HG03439 (cell line): ENCODE results near the gene ZBTB8OS.
"Not testable (repeated sequence)": the region's sequence is repeated elsewhere in the genome, so short reads cannot be mapped to it uniquely, and the experiment has no call there.

Source experiments
- ATAC-seq: cut with Tn5 transposase; IDR thresholded peaks from one replicate; pipeline ENCODE4 v1.9.1; 2021; ENCODE audit warnings: mild to moderate bottlenecking, moderate library complexity; ENCODE audit not compliant: unreplicated experiment

The ZBTB8OS gene

GRCh38 chr1:32650752-32651460 is 556 bp upstream of the ZBTB8OS start, which contains the start of gene RBBP4:
Gene RBBP4, plus strand, starts transcription at chr1:32651208. Its CDS starts 99 bp downstream, at chr1:32651307.
- ATAC-seq, result peak; percentile 73

DNA sequence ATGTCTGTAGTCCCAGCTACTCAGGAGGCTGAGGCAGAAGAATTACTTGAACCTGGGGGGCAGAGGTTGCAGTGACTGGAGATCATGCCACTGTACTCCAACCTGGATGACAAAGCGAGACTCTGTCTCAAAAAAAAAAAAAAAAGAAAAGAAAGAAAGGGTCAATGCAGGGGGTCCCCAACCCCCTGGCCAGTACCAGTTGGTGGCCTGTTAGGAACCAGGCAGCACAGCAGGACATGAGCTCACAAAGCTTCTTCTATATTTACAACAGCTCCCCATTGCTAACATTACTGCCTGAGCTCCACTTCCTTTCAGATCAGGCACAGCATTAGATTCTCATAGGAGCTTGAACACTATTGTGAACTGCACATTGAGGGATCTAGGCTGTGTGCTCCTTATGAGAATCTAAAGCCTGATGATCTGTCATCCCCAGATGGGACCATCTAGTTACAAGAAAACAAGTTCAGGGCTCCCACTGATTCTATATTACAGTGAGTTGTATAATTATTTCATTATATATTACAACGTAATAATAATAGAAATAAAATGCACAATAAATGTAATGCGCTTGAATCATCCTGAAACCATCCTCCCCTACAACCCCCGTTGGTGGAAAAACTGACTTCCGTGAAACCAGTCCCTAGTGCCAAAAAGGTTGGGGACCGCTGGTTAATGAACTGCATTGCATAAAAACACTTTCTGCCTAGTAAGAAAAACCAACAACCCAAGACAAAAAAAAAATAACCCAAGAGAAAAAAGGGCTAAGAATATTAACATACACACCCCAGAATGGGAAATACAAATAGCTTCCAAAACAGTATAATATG is 2.8 kb downstream of the ZBTB8OS start:
- no peak for ATAC-seq

- ATAC-seq, result no peak
Observed at GRCh38 chr1:32644426-32644825, 5.9 kb downstream of the ZBTB8OS start.

DNA sequence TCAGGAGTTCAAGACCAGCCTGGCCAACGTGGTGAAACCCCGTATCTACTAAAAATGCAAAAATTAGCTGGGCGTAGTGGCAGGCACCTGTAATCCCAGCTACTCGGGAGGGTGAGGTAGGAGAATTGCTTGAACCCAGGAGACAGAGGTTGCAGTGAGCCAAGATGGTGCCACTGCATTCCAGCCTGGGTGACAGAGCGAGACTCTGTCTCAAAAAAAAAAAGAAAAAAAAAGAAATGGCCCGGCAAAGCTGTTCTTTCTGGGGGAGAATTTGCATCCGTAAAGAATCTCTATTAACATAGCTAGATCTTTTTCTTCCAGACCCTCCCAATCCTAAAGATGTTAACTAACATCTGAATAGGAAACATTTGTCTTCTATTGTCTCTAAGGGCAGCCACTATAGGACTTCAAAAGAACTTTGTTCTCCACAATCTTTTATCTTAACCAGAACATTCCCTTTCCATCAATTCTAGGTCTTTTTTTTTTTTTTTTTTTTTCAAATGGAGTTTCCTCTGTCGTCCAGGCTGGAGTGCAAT is 8.0 kb downstream of the ZBTB8OS start:
- ATAC-seq, result not testable (repeated sequence)

DNA sequence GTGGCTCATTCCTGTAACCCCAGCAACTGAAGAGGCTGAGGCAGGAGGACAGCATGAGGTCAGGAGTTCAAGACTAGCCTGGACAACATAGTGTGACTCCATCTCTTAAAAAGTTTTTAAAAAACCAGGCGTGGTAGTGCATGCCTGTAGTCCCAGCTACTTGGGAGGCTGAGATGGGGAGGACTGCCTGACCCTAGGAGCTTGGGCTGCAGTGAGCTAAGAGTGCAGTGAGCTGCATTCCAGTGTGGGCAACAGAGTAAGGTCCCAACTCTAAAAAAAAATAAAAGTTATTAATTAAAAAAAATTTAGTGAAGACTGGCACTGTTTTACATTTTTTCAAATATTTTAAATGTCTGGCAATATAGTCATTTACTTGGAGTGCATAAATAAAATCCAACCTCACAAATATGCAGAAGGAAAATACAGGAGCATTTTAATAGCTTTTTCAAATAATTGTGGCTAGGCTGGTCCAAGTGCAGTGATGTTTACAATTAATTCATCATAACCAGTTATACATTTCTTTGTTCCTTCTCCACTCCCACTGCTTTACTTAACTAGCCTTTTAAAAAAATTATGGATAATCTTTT is 10.8 kb downstream of the ZBTB8OS start:
- ATAC-seq, result no peak

- ATAC-seq, result no peak
Observed at GRCh38 chr1:32636914-32637645, 13.3 kb downstream of the ZBTB8OS start.

DNA sequence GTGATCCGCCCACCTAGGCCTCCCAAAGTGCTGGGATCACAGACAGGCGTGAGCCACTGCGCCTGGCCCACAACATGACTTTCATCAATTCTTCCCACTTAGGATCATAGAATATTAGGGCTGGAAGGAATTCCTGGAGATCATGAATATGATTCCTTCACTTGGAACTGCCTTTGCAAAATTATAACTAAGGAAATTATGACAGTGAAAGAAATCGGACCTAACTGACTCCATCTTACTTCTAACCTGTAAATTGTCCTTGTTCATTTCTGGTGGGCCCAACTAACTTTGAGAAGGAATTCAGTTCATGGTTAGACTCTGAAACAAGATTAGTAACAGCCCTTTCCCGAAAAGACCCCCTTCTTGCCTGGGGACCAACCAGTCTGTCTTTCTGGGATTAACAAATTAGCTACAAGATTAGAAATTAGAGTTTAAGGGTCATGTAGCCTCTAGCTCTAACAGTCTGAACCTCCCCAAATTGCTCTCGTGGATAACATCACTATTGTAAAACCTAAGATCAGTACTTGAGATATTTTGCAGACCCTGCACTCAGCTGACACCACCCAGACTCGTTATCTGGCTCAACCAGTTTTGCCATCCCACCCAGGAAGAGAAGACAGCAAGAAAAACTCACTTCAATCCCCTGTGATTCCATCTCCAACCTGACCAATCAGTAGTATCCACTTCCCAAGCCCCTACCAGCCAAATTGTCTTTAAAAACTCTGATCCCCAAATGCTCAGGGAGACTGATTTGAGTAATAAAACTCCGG is 14.7 kb downstream of the ZBTB8OS start:
- no peak for ATAC-seq

GRCh38 chr1:32632829-32633228 is 17.5 kb downstream of the ZBTB8OS start:
- ATAC-seq, result no peak

DNA sequence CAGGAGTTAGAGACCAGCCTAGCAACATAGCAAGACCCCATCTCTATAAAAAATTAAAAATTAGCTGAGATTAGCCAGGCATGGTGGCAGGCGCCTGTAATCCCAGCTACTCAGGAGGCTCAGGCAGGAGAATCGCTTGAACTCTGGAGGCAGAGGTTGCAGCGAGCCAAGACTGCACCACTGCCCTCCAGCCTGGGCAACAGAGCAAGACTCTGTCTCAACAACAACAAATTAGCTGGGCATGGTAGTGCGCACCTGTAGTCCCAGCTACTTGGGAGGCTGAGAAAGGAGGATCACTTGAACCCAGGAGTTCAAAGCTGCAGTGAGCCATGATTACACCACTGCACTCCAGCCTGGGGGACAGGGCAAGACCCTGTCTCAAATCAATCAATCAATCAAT is 20.2 kb downstream of the ZBTB8OS start:
- ATAC-seq, result not testable (repeated sequence)

DNA sequence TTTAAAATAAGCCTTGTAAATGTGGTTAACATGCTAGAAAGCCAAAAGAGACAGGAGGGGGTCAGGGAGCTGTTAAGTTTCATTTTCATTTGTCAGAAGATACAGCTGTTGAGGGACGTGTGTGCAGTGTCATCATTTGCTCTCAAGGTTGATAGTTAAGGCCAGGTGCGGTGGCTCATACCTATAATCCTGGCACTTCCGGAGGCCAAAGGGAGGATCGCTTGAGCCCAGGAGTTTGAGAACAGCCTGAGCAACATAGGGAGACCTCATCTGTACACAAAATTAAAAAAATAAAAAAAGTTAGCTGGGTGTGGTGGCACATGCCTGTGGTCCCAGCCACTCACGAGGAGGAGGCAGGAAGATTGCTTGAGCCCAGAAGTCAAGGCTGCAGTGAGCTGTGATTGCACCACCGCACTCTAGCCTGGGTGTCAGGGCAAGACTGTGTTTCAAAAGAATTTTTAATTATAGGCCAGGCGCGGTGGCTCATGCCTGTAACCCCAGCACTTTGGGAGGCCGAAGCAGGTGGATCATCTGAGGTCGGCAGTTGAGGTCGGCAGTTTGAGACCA is 22.7 kb downstream of the ZBTB8OS start:
- ATAC-seq, result no peak

DNA sequence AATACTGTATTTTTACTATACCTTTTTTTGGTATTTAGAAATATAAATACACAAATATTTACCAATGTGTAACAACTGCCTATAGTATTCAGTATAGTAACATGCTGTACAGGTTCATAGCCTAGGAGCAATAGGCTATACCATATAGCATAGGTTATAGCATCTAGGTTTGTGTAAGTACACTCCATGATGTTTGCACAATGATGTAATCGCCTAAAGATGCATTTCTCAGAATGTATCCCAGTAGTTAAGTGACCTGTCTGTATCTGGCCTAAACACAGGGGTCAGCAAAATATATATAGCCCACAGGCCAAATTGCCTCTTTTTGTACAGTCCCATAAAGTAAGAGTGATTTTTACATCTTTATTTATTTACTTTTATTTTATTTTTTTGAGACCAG is 24.2 kb downstream of the ZBTB8OS start:
- ATAC-seq, result no peak

DNA sequence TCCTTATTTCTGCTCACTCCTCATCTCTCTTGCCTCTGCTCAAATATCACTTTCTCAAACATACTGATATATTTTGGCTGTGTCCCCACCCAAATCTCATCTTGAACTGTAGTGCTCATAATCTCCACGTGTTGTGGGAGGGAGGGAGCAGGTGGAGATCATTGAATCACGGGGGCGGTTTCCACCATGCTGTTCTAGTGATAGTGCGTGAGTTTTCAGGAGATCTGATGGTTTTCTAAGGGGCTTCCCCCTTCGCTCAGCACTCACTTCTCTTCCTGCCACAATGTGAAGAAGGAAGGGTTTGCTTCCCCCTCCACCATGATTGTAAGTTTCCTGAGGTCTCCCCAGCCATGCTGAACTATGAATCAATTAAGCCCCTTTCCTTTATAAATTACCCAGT is 26.6 kb downstream of the ZBTB8OS start:
- ATAC-seq, result no peak

GRCh38 chr1:32622806-32623681 is 27.3 kb downstream of the ZBTB8OS start:
- ATAC-seq, result no peak

DNA sequence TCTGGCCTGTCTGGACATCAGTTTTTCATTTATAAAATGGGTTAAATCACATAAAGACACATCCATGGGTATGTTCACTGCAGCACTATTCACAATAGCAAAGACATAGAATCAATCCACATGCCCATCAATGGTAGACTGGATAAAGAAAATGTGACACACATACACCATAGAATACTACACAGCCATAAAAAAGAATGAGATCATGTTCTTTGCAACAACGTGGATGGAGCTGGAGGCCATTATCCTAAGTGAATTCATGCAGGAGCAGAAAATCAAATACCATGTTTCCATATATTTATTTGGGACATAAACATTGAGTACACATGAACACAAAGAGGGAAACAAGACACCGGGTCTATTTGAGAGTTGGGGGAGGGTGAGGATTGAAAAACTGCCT is 28.1 kb downstream of the ZBTB8OS start:
- no peak for ATAC-seq

- peak; percentile 74 for ATAC-seq
Observed at GRCh38 chr1:32619701-32620485, 30.5 kb downstream of the ZBTB8OS start.

- ATAC-seq, result no peak
Observed at GRCh38 chr1:32618673-32619221, 31.6 kb downstream of the ZBTB8OS start.

DNA sequence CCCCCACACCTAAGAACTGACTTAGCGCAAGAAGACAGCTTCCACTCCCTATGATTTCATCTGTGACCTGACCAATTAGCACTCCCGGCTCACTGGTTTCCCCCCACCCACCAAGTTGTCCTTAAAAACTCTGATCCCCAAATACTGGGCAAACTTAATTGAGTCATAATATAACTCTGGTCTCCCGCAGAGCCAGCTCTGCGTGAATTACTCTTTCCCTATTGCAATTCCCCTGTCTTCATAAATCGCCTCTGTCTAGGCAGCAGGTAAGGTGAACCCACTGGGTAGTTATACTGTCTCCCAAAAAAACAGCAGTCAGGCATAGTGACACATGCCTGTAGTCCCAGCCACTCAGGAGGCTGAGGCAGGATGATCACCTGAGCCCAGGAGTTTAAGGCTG is 36.9 kb downstream of the ZBTB8OS start:
- ATAC-seq, result no peak
